Loucy (cell line): ENCODE results near the gene TAS2R19.

ENCODE experiments used
- CTCF ChIP-seq: fragments of 200-600 bp; sonication (generic); conservative IDR thresholded peaks from 2 replicates; pipeline ENCODE4 v1.5.1; 2014; ENCODE audit warnings: mild to moderate bottlenecking, antibody characterized with exemption, low read length
- EZH2phosphoT487 ChIP-seq: fragments of 200-600 bp; IDR thresholded peaks from 2 replicates; pipeline ENCODE4 v1.6.1; 2018; ENCODE audit warnings: antibody characterized with exemption, mild to moderate bottlenecking, moderate library complexity, borderline replicate concordance

- TF ChIP-seq CTCF, result no peak
- TF ChIP-seq EZH2phosphoT487, result no peak
Measured at GRCh38 chr12:11059041-11059440, 36.6 kb upstream of the TAS2R19 start.
